SK-N-SH (cell line): Measurements from ENCODE around the gene ARPC5L. TPM values are rescaled to one million over a fixed set of nuclear protein-coding genes. Genes with fewer than 3 reads are reported as not detected.

Source experiments
- CTCF ChIA-PET: fragments of 300-600, 350-600 bp; formaldehyde crosslinking; extraction: SDS; loops from one replicate; lab custom pipeline; 2021; lab: Yijun Ruan, JAX
- POLR2A ChIA-PET: fragments of 350-600 bp; sonication (Branson Sonifier 250); formaldehyde crosslinking; extraction: SDS; loops from one replicate; lab custom pipeline; 2020; ENCODE audit warnings: antibody characterized with exemption, inconsistent platforms; lab: Yijun Ruan, JAX
- DNase-seq: peaks from one replicate; pipeline ENCODE4 v3.0.0; 2012
- H2AFZ ChIP-seq: fragments of 200-600 bp; sonication (generic); 2 replicates; pipeline ENCODE4 v1.8.1; 2016; ENCODE audit warnings: antibody characterized with exemption, mild to moderate bottlenecking, low read depth
- H3F3A ChIP-seq: fragments of 200-600 bp; sonication (generic); replicated peaks from 2 replicates; pipeline ENCODE3; 2016; ENCODE audit warnings: antibody characterized with exemption, mild to moderate bottlenecking; ENCODE audit not compliant: insufficient read depth
- H3K27ac ChIP-seq, 2 experiments: fragments of 200-500 bp in 1 of 2; fragments of 200-600 bp in 1 of 2; sonication (Bioruptor generic) in 1 of 2; sonication (generic), shearing (Covaris generic) in 1 of 2; 2 replicates each; pipeline versions ENCODE4 v1.5.1 to v1.6.1; 2014 to 2016; ENCODE audit warnings: low read depth in 2 of 2, inconsistent platforms in 1 of 2, low read length in 1 of 2, mild to moderate bottlenecking in 1 of 2, mixed read lengths in 1 of 2
- H3K27me3 ChIP-seq: fragments of 200-600 bp; sonication (generic), shearing (Covaris generic); 2 replicates; pipeline ENCODE4 v1.6.1; 2016; ENCODE audit warnings: mixed run types; ENCODE audit not compliant: insufficient read depth
- H3K36me3 ChIP-seq, 2 experiments: fragments of 200-500 bp in 1 of 2; fragments of 200-600 bp in 1 of 2; sonication (Bioruptor generic) in 1 of 2; sonication (generic) in 1 of 2; replicated peaks in 1 of 2; 2 replicates each; pipeline versions ENCODE3 to v1.5.1; 2014 to 2016; ENCODE audit warnings: low read length in 1 of 2, mild to moderate bottlenecking in 1 of 2; ENCODE audit not compliant: insufficient read depth in 2 of 2, control insufficient read depth in 1 of 2
- H3K4me1 ChIP-seq, 2 experiments: fragments of 200-500 bp in 1 of 2; fragments of 200-600 bp in 1 of 2; sonication (Bioruptor generic) in 1 of 2; sonication (generic), shearing (Covaris generic) in 1 of 2; 2 replicates each; pipeline versions ENCODE4 v1.5.1 to v1.6.1; 2014 to 2016; ENCODE audit warnings: low read depth in 1 of 2, low read length in 1 of 2, mixed run types in 1 of 2; ENCODE audit not compliant: insufficient read depth in 2 of 2, control insufficient read depth in 1 of 2
- H3K4me2 ChIP-seq: fragments of 200-600 bp; sonication (generic), shearing (Covaris generic); 2 replicates; pipeline ENCODE4 v1.6.1; 2017; ENCODE audit warnings: mixed run types
- H3K4me3 ChIP-seq, 2 experiments: fragments of 200-500 bp in 1 of 2; fragments of 200-600 bp in 1 of 2; sonication (Bioruptor generic) in 1 of 2; sonication (generic), shearing (Covaris generic) in 1 of 2; 2 replicates each; pipeline versions ENCODE4 v1.5.1 to v1.8.1; 2014 to 2016; ENCODE audit warnings: low read depth in 2 of 2, inconsistent platforms in 1 of 2, low read length in 1 of 2, mild to moderate bottlenecking in 1 of 2, mixed read lengths in 1 of 2, moderate library complexity in 1 of 2
- H3K79me2 ChIP-seq: fragments of 200-600 bp; sonication (generic); 2 replicates; pipeline ENCODE4 v1.8.1; 2017; ENCODE audit warnings: mild to moderate bottlenecking; ENCODE audit not compliant: insufficient read depth
- H3K9ac ChIP-seq: fragments of 200-600 bp; sonication (generic); 2 replicates; pipeline ENCODE4 v1.6.1; 2017; ENCODE audit warnings: mixed run types
- H3K9me2 ChIP-seq: fragments of 200-600 bp; sonication (generic); 2 replicates; pipeline ENCODE4 v1.6.1; 2017; ENCODE audit warnings: mixed run types
- H3K9me3 ChIP-seq: fragments of 200-600 bp; sonication (generic); 2 replicates; pipeline ENCODE4 v1.6.1; 2017; ENCODE audit warnings: mixed run types, mild to moderate bottlenecking, moderate library complexity
- H4K20me1 ChIP-seq: fragments of 200-600 bp; sonication (generic); 2 replicates; pipeline ENCODE4 v1.6.1; 2017; ENCODE audit warnings: mild to moderate bottlenecking, mixed run types; ENCODE audit not compliant: insufficient read depth
- ELF1 ChIP-seq: IDR thresholded peaks from 2 replicates; pipeline ENCODE4 v1.4.0; 2012
- EP300 ChIP-seq, 2 experiments: IDR thresholded peaks; 2 replicates each; pipeline versions ENCODE4 v1.4.0 to v1.6.1; 2012; ENCODE audit warnings: borderline replicate concordance in 1 of 2, low read depth in 1 of 2, low read length in 1 of 2
- FOXJ3 ChIP-seq: sonication (generic); formaldehyde crosslinking; IDR thresholded peaks from 2 replicates; pipeline ENCODE4 v1.5.1; 2020; ENCODE audit warnings: mild to moderate bottlenecking, missing genetic modification reagents
- GABPA ChIP-seq: IDR thresholded peaks from 2 replicates; pipeline ENCODE4 v1.4.0; 2012; ENCODE audit warnings: low read depth, mild to moderate bottlenecking
- GATA2 ChIP-seq: sonication (generic); formaldehyde crosslinking; IDR thresholded peaks from 2 replicates; pipeline ENCODE4 v1.5.0; 2020; ENCODE audit warnings: mild to moderate bottlenecking, missing genetic modification reagents
- IRF3 ChIP-seq: fragments of 150-350 bp; IDR thresholded peaks from 2 replicates; pipeline ENCODE4 v1.6.1; 2016; ENCODE audit warnings: mild to moderate bottlenecking, low read depth, low read length
- MEF2A ChIP-seq: IDR thresholded peaks from 2 replicates; pipeline ENCODE4 v1.4.0; 2012; ENCODE audit warnings: low read depth, borderline replicate concordance
- MXI1 ChIP-seq: IDR thresholded peaks from 2 replicates; pipeline ENCODE4 v1.6.1; 2012; ENCODE audit warnings: mild to moderate bottlenecking, low read depth, low read length, improper control_type of control experiment
- NFIC ChIP-seq: IDR thresholded peaks from 2 replicates; pipeline ENCODE4 v1.4.0; 2012; ENCODE audit warnings: borderline replicate concordance
- PBX3 ChIP-seq: IDR thresholded peaks from 2 replicates; pipeline ENCODE4; 2012
- POLR2AphosphoS5 ChIP-seq: IDR thresholded peaks from 2 replicates; pipeline ENCODE4 v1.6.1; 2012; ENCODE audit warnings: low read depth, low read length
- SIN3A ChIP-seq: IDR thresholded peaks from 2 replicates; pipeline ENCODE4 v1.6.1; 2012; ENCODE audit warnings: low read depth, mild to moderate bottlenecking, low read length, moderate library complexity, borderline replicate concordance
- SMC3 ChIP-seq: IDR thresholded peaks from 2 replicates; pipeline ENCODE4 v1.6.1; 2012; ENCODE audit warnings: low read depth, low read length, improper control_type of control experiment
- TAF1 ChIP-seq: IDR thresholded peaks from 2 replicates; pipeline ENCODE4 v1.6.1; 2012; ENCODE audit warnings: low read depth, mild to moderate bottlenecking, low read length, moderate library complexity, borderline replicate concordance
- USF1 ChIP-seq: IDR thresholded peaks from 2 replicates; pipeline ENCODE4 v1.4.0; 2012; ENCODE audit warnings: low read depth, borderline replicate concordance
- USF2 ChIP-seq: fragments of 150-350 bp; IDR thresholded peaks from 2 replicates; pipeline ENCODE4 v1.6.1; 2017; ENCODE audit warnings: antibody characterized with exemption, low read length, low read depth, borderline replicate concordance
- WGBS: methylation state at CpG from one replicate; pipeline ENCODE4 v1.1.6; 2017; ENCODE audit warnings: low lambda C conversion rate; 5-methylcytosine and 5-hydroxymethylcytosine counted together
- polyA plus RNA-seq, 3 experiments: library from polyadenylated mRNA; depleted of rRNA; stranded (reverse); fragments of >200 nt; gene quantifications; 2 replicates each; pipeline ENCODE4 v1.2.3, GENCODE V29; 2012
- TF ChIP-seq, protein P1 (sequence below): IDR thresholded peaks from 2 replicates; pipeline ENCODE4 v1.6.1; 2012; ENCODE audit warnings: mild to moderate bottlenecking, low read depth, low read length, moderate library complexity
- TF ChIP-seq, protein P2 (sequence below): IDR thresholded peaks from 2 replicates; pipeline ENCODE4 v1.4.0; 2012; ENCODE audit warnings: low read depth, borderline replicate concordance
- TF ChIP-seq, protein P3 (sequence below): fragments of 200-600 bp; sonication (generic); IDR thresholded peaks from 2 replicates; pipeline ENCODE4 v1.6.1; 2017; ENCODE audit warnings: antibody characterized with exemption, mild to moderate bottlenecking, moderate library complexity

Gene ARPC5L
- polyA plus RNA-seq, 1 of the 3 experiments (the other 2 are of a cell fraction): 73.1 TPM

GRCh38 chr9:124875501-124875900, 13.6 kb downstream of the ARPC5L start:
- no peak for DNase-seq
- Histone ChIP-seq H3K9me3 (no peaks in the 10 kb centered on the region), H2AFZ (no peak overlapping the region), H3K4me3 (no peak overlapping the region), H3K27ac (no peak overlapping the region), H3K27me3 (no peaks in the 10 kb centered on the region), H3K4me2 (no peak overlapping the region), H3K4me1 (peaks cover 5 to 14% of the 10 kb centered on the region in 2 experiments; a peak in 3 of 4 replicates), H3K9ac (no peak overlapping the region), H3K9me2 (no peaks in the 10 kb centered on the region), H4K20me1 (peaks cover 42% of the 10 kb centered on the region), H3K79me2 (peaks cover 66% of the 10 kb centered on the region), H3K36me3 (peaks cover 45 to 79% of the 10 kb centered on the region in 2 experiments), H3F3A (peaks cover 21% of the 10 kb centered on the region)
- CTCF ChIA-PET: no interaction called here
- WGBS: no CpG with 5 or more reads among the region's 6 CpGs
- POLR2A ChIA-PET: no interaction called here
- TF ChIP-seq ELF1 (no peak), MXI1 (no peak), USF2 (no peak), GABPA (no peak), PBX3 (no peak), SMC3 (no peak), EP300 (IDR thresholded peaks at IDR 0.05; ENCODE audit: borderline replicate concordance in 1 of 2, low read depth in 1 of 2, low read length in 1 of 2) (no peak), POLR2AphosphoS5 (no peak), IRF3 (no peak), USF1 (no peak), GATA2 (CRISPR knock-in tag) (no peak), TAF1 (no peak), FOXJ3 (CRISPR knock-in tag) (no peak), NFIC (no peak), MEF2A (no peak), SIN3A (no peak)
- TF ChIP-seq, protein P1, sequence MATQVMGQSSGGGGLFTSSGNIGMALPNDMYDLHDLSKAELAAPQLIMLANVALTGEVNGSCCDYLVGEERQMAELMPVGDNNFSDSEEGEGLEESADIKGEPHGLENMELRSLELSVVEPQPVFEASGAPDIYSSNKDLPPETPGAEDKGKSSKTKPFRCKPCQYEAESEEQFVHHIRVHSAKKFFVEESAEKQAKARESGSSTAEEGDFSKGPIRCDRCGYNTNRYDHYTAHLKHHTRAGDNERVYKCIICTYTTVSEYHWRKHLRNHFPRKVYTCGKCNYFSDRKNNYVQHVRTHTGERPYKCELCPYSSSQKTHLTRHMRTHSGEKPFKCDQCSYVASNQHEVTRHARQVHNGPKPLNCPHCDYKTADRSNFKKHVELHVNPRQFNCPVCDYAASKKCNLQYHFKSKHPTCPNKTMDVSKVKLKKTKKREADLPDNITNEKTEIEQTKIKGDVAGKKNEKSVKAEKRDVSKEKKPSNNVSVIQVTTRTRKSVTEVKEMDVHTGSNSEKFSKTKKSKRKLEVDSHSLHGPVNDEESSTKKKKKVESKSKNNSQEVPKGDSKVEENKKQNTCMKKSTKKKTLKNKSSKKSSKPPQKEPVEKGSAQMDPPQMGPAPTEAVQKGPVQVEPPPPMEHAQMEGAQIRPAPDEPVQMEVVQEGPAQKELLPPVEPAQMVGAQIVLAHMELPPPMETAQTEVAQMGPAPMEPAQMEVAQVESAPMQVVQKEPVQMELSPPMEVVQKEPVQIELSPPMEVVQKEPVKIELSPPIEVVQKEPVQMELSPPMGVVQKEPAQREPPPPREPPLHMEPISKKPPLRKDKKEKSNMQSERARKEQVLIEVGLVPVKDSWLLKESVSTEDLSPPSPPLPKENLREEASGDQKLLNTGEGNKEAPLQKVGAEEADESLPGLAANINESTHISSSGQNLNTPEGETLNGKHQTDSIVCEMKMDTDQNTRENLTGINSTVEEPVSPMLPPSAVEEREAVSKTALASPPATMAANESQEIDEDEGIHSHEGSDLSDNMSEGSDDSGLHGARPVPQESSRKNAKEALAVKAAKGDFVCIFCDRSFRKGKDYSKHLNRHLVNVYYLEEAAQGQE: no peak
- TF ChIP-seq, protein P2, sequence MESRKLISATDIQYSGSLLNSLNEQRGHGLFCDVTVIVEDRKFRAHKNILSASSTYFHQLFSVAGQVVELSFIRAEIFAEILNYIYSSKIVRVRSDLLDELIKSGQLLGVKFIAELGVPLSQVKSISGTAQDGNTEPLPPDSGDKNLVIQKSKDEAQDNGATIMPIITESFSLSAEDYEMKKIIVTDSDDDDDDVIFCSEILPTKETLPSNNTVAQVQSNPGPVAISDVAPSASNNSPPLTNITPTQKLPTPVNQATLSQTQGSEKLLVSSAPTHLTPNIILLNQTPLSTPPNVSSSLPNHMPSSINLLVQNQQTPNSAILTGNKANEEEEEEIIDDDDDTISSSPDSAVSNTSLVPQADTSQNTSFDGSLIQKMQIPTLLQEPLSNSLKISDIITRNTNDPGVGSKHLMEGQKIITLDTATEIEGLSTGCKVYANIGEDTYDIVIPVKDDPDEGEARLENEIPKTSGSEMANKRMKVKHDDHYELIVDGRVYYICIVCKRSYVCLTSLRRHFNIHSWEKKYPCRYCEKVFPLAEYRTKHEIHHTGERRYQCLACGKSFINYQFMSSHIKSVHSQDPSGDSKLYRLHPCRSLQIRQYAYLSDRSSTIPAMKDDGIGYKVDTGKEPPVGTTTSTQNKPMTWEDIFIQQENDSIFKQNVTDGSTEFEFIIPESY: no peak
- TF ChIP-seq, protein P3, sequence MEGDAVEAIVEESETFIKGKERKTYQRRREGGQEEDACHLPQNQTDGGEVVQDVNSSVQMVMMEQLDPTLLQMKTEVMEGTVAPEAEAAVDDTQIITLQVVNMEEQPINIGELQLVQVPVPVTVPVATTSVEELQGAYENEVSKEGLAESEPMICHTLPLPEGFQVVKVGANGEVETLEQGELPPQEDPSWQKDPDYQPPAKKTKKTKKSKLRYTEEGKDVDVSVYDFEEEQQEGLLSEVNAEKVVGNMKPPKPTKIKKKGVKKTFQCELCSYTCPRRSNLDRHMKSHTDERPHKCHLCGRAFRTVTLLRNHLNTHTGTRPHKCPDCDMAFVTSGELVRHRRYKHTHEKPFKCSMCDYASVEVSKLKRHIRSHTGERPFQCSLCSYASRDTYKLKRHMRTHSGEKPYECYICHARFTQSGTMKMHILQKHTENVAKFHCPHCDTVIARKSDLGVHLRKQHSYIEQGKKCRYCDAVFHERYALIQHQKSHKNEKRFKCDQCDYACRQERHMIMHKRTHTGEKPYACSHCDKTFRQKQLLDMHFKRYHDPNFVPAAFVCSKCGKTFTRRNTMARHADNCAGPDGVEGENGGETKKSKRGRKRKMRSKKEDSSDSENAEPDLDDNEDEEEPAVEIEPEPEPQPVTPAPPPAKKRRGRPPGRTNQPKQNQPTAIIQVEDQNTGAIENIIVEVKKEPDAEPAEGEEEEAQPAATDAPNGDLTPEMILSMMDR: no peak
